NT2/D1 (cell line): ENCODE results near the gene LRRIQ4.

Source experiments
- YY1 ChIP-seq: IDR thresholded peaks from 2 replicates; pipeline ENCODE4 v1.6.1; 2011; ENCODE audit not compliant: insufficient read length, insufficient read depth
- ZNF274 ChIP-seq: IDR thresholded peaks from 2 replicates; pipeline ENCODE4 v1.6.1; 2011; ENCODE audit warnings: mild to moderate bottlenecking, low read depth, low read length

GRCh38 chr3:169867584-169868210, 55.0 kb downstream of the LRRIQ4 start:
- TF ChIP-seq YY1 (no peak), ZNF274 (no peak)
